ENCODE data around the gene CCDC126.

DNA sequence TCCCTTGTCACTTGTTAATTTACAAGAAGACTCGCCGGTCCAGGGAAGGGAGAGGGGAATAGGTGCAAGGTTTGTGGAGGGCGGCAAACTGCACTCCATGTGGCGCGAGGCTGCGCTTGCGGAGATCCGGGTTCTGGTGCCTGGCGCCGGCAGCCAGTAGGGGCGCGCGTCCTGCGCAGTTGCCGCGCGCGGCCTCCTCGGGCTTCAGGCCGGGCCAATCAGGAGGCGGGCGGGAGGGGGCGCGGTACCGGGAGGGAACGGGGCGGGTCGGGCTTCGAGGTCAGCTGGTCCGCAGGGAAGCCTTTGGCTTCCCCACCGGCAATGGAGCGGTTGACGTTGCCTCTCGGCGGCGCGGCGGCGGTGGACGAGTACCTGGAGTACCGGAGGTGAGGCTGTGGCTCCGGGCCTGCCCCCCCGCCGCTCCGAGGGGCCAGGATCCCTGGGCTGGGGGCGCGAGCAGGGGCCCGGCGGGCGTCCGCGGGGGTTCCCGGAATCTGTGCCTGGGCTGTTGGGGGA is 82.8 kb downstream of the CCDC126 start, which contains the start of gene FAM221A:
- TF ChIP-seq ARNTL (CRISPR knock-in tag; IDR thresholded peaks at IDR 0.05; ENCODE audit: borderline replicate concordance, low read depth): no peak
- TF ChIP-seq, protein P1, sequence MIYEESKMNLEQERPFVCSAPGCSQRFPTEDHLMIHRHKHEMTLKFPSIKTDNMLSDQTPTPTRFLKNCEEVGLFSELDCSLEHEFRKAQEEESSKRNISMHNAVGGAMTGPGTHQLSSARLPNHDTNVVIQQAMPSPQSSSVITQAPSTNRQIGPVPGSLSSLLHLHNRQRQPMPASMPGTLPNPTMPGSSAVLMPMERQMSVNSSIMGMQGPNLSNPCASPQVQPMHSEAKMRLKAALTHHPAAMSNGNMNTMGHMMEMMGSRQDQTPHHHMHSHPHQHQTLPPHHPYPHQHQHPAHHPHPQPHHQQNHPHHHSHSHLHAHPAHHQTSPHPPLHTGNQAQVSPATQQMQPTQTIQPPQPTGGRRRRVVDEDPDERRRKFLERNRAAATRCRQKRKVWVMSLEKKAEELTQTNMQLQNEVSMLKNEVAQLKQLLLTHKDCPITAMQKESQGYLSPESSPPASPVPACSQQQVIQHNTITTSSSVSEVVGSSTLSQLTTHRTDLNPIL (CRISPR knock-in tag; IDR thresholded peaks at IDR 0.05; ENCODE audit: low read depth): no peak
- no peak for TF ChIP-seq RARB (CRISPR knock-in tag; IDR thresholded peaks at IDR 0.05)
- TF ChIP-seq GLIS3 (CRISPR knock-in tag; IDR thresholded peaks at IDR 0.05): no peak
- no peak for TF ChIP-seq ZFP30 (CRISPR knock-in tag; IDR thresholded peaks at IDR 0.05)
- no peak for TF ChIP-seq PPARA (CRISPR knock-in tag; IDR thresholded peaks at IDR 0.05; ENCODE audit: borderline replicate concordance)
- TF ChIP-seq, protein P2, sequence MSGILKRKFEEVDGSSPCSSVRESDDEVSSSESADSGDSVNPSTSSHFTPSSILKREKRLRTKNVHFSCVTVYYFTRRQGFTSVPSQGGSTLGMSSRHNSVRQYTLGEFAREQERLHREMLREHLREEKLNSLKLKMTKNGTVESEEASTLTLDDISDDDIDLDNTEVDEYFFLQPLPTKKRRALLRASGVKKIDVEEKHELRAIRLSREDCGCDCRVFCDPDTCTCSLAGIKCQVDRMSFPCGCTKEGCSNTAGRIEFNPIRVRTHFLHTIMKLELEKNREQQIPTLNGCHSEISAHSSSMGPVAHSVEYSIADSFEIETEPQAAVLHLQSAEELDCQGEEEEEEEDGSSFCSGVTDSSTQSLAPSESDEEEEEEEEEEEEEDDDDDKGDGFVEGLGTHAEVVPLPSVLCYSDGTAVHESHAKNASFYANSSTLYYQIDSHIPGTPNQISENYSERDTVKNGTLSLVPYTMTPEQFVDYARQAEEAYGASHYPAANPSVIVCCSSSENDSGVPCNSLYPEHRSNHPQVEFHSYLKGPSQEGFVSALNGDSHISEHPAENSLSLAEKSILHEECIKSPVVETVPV (CRISPR knock-in tag; IDR thresholded peaks at IDR 0.05): no peak
- no peak for TF ChIP-seq ZNF565 (CRISPR knock-in tag; conservative IDR thresholded peaks at IDR 0.05; ENCODE audit: low read depth)
- TF ChIP-seq TOX (CRISPR knock-in tag; IDR thresholded peaks at IDR 0.05; ENCODE audit: borderline replicate concordance): no peak
- no peak for TF ChIP-seq ZFP3 (CRISPR knock-in tag; IDR thresholded peaks at IDR 0.05)
- TF ChIP-seq ZC3H10 (CRISPR knock-in tag; IDR thresholded peaks at IDR 0.05): no peak
